ENCODE data around the gene XPR1. TPM values are rescaled to one million over a fixed set of nuclear protein-coding genes. Genes with fewer than 3 reads are reported as not detected.

XPR1 gene
- total and polyA plus RNA-seq, 2 experiments from 2014 or later: 4.9 to 15.6 TPM

- peak; percentile 13 for DNase-seq
- in situ Hi-C loops (cut with MboI): no loop called here
- TF ChIP-seq EZH2phosphoT487 (IDR thresholded peaks at IDR 0.05; ENCODE audit: insufficient read depth, low read depth): no peak
- no peak for TF ChIP-seq EZH2 (IDR thresholded peaks at IDR 0.05; ENCODE audit: insufficient read depth, poor library complexity, severe bottlenecking)
- H3K4me2 ChIP-seq (ENCODE audit: unreplicated experiment): no peak overlapping the region
- H3K4me1 ChIP-seq (ENCODE audit: insufficient read depth): peaks cover 11% of the 10 kb centered on the region
- no peaks in the 10 kb centered on the region for H3K9me2 ChIP-seq (ENCODE audit: insufficient read depth)
- no peaks in the 10 kb centered on the region for H3K79me2 ChIP-seq (ENCODE audit: insufficient read depth)
- H3K36me3 ChIP-seq (ENCODE audit: low read depth): no peaks in the 10 kb centered on the region
- no peaks in the 10 kb centered on the region for H4K20me1 ChIP-seq (ENCODE audit: insufficient read depth)
- no peak overlapping the region for H3K4me3 ChIP-seq
- H3K27me3 ChIP-seq (replicated peaks; ENCODE audit: insufficient read depth): no peaks in the 10 kb centered on the region
- H3K9ac ChIP-seq: no peak overlapping the region
- no peaks in the 10 kb centered on the region for H3K9me3 ChIP-seq (ENCODE audit: low read depth)
- WGBS, 2 experiments (ENCODE audit: low coverage in 1 of 2, low lambda C conversion rate in 2 of 2, missing lambda C conversion rate in 2 of 2): 80 to 88% methylated on average over 5 of the region's 5 CpGs
- no peaks in the 10 kb centered on the region for H3F3A ChIP-seq (ENCODE audit: insufficient read depth)
- peak overlapping the region; percentile 26; the same call in 1 of the 2 replicates for H2AFZ ChIP-seq
- peak overlapping the region; percentile 29 for H3K27ac ChIP-seq
Measured at GRCh38 chr1:180842491-180843275, 210.9 kb downstream of the XPR1 start.

- H3K9me3 ChIP-seq (ENCODE audit: low read depth): no peaks in the 10 kb centered on the region
- in situ Hi-C loops (cut with MboI): no loop called here
- no peaks in the 10 kb centered on the region for H3K9me2 ChIP-seq (ENCODE audit: insufficient read depth)
- H3K4me1 ChIP-seq (ENCODE audit: insufficient read depth): peaks cover 11% of the 10 kb centered on the region
- no peak overlapping the region for H3K27ac ChIP-seq
- WGBS, 2 experiments (ENCODE audit: low coverage in 1 of 2, low lambda C conversion rate in 2 of 2, missing lambda C conversion rate in 2 of 2): 57 to 70% methylated on average over 1 of the region's 1 CpG
- DNase-seq: no peak
- no peak overlapping the region for H3K4me2 ChIP-seq (ENCODE audit: unreplicated experiment)
- no peaks in the 10 kb centered on the region for H3K27me3 ChIP-seq (replicated peaks; ENCODE audit: insufficient read depth)
- H3F3A ChIP-seq (ENCODE audit: insufficient read depth): no peaks in the 10 kb centered on the region
- H3K9ac ChIP-seq: no peak overlapping the region
- H3K79me2 ChIP-seq (ENCODE audit: insufficient read depth): no peaks in the 10 kb centered on the region
- no peak overlapping the region for H2AFZ ChIP-seq
- H4K20me1 ChIP-seq (ENCODE audit: insufficient read depth): no peaks in the 10 kb centered on the region
- TF ChIP-seq EZH2 (IDR thresholded peaks at IDR 0.05; ENCODE audit: insufficient read depth, poor library complexity, severe bottlenecking) (no peak), EZH2phosphoT487 (IDR thresholded peaks at IDR 0.05; ENCODE audit: insufficient read depth, low read depth) (no peak)
- no peak overlapping the region for H3K4me3 ChIP-seq
- H3K36me3 ChIP-seq (ENCODE audit: low read depth): no peaks in the 10 kb centered on the region
Measured at GRCh38 chr1:180845352-180845751, 213.5 kb downstream of the XPR1 start.

GRCh38 chr1:180848191-180848590 lies 216.4 kb downstream of the XPR1 start:
- in situ Hi-C loops (cut with MboI): no loop called here
- Histone ChIP-seq H3K27ac (no peak overlapping the region), H2AFZ (no peak overlapping the region), H3K36me3 (ENCODE audit: low read depth) (no peaks in the 10 kb centered on the region), H3K9me3 (ENCODE audit: low read depth) (no peaks in the 10 kb centered on the region), H4K20me1 (ENCODE audit: insufficient read depth) (no peaks in the 10 kb centered on the region), H3K4me2 (ENCODE audit: unreplicated experiment) (no peak overlapping the region), H3K79me2 (ENCODE audit: insufficient read depth) (no peaks in the 10 kb centered on the region), H3K4me3 (no peak overlapping the region), H3K27me3 (replicated peaks; ENCODE audit: insufficient read depth) (no peaks in the 10 kb centered on the region), H3K9me2 (ENCODE audit: insufficient read depth) (no peaks in the 10 kb centered on the region), H3K9ac (no peak overlapping the region), H3F3A (ENCODE audit: insufficient read depth) (no peaks in the 10 kb centered on the region), H3K4me1 (ENCODE audit: insufficient read depth) (no peaks in the 10 kb centered on the region)
- TF ChIP-seq EZH2phosphoT487 (IDR thresholded peaks at IDR 0.05; ENCODE audit: insufficient read depth, low read depth) (no peak), EZH2 (IDR thresholded peaks at IDR 0.05; ENCODE audit: insufficient read depth, poor library complexity, severe bottlenecking) (no peak)
- no peak for DNase-seq

GRCh38 chr1:180849031-180849775 lies 217.4 kb downstream of the XPR1 start:
- TF ChIP-seq EZH2phosphoT487 (IDR thresholded peaks at IDR 0.05; ENCODE audit: insufficient read depth, low read depth) (no peak), EZH2 (IDR thresholded peaks at IDR 0.05; ENCODE audit: insufficient read depth, poor library complexity, severe bottlenecking) (no peak)
- H3K79me2 ChIP-seq (ENCODE audit: insufficient read depth): no peaks in the 10 kb centered on the region
- H2AFZ ChIP-seq: no peak overlapping the region
- no peak overlapping the region for H3K27ac ChIP-seq
- H3K9ac ChIP-seq: no peak overlapping the region
- WGBS, 2 experiments (ENCODE audit: low coverage in 1 of 2, low lambda C conversion rate in 2 of 2, missing lambda C conversion rate in 2 of 2): 84 to 86% methylated on average over 6 of the region's 6 CpGs
- no peaks in the 10 kb centered on the region for H3F3A ChIP-seq (ENCODE audit: insufficient read depth)
- H3K4me3 ChIP-seq: no peak overlapping the region
- no peak overlapping the region for H3K4me2 ChIP-seq (ENCODE audit: unreplicated experiment)
- no peaks in the 10 kb centered on the region for H3K4me1 ChIP-seq (ENCODE audit: insufficient read depth)
- in situ Hi-C loops (cut with MboI): no loop called here
- H3K36me3 ChIP-seq (ENCODE audit: low read depth): no peaks in the 10 kb centered on the region
- DNase-seq: no peak
- H3K9me2 ChIP-seq (ENCODE audit: insufficient read depth): no peaks in the 10 kb centered on the region
- H4K20me1 ChIP-seq (ENCODE audit: insufficient read depth): no peaks in the 10 kb centered on the region
- no peaks in the 10 kb centered on the region for H3K27me3 ChIP-seq (replicated peaks; ENCODE audit: insufficient read depth)
- H3K9me3 ChIP-seq (ENCODE audit: low read depth): no peaks in the 10 kb centered on the region

Data from GM23248 (cell line).